GM23338 (cell line): ENCODE data around the gene MARCHF10.

ENCODE experiments used
- CREB1 ChIP-seq: fragments of 250-450 bp; sonication (Bioruptor Pico); IDR thresholded peaks from 2 replicates; pipeline ENCODE4 v1.5.0; 2020; ENCODE audit warnings: low read depth, mild to moderate bottlenecking, moderate library complexity
- CTCF ChIP-seq, 2 experiments: fragments of 200-600 bp in 1 of 2; sonication (generic) in 1 of 2; conservative IDR thresholded peaks; 2 replicates each; pipeline versions ENCODE4 v1.5.1 to v1.6.1; 2016 to 2017; ENCODE audit warnings: antibody characterized with exemption in 2 of 2, low read depth in 2 of 2, mild to moderate bottlenecking in 2 of 2, moderate library complexity in 1 of 2
- ETS1 ChIP-seq: IDR thresholded peaks from 2 replicates; pipeline ENCODE4 v1.6.1; 2016; ENCODE audit warnings: antibody characterized with exemption
- EZH2 ChIP-seq: fragments of 200-600 bp; sonication (generic); IDR thresholded peaks from one replicate; pipeline ENCODE4 v1.8.0; 2017; ENCODE audit warnings: antibody characterized with exemption, mild to moderate bottlenecking, low read depth; ENCODE audit not compliant: unreplicated experiment
- EZH2phosphoT487 ChIP-seq: fragments of 200-600 bp; sonication (generic); IDR thresholded peaks from one replicate; pipeline ENCODE4 v1.8.1; 2018; ENCODE audit warnings: antibody characterized with exemption; ENCODE audit not compliant: unreplicated experiment
- JUNB ChIP-seq: IDR thresholded peaks from one replicate; pipeline ENCODE4 v1.6.1; 2016; ENCODE audit warnings: antibody characterized with exemption; ENCODE audit not compliant: unreplicated experiment
- NANOG ChIP-seq: IDR thresholded peaks from 2 replicates; pipeline ENCODE4 v1.6.1; 2016; ENCODE audit warnings: antibody characterized with exemption, borderline replicate concordance
- POLR2AphosphoS5 ChIP-seq: IDR thresholded peaks from 2 replicates; pipeline ENCODE4 v1.6.1; 2016; ENCODE audit warnings: antibody characterized with exemption, low read depth
- REST ChIP-seq: IDR thresholded peaks from one replicate; pipeline ENCODE4 v1.6.1; 2018; ENCODE audit warnings: antibody characterized with exemption; ENCODE audit not compliant: unreplicated experiment
- STAT1 ChIP-seq: IDR thresholded peaks from one replicate; pipeline ENCODE4 v1.6.1; 2016; ENCODE audit warnings: antibody characterized with exemption; ENCODE audit not compliant: unreplicated experiment
- ZNF114 ChIP-seq: fragments of 250-450 bp; sonication (Bioruptor Pico); IDR thresholded peaks from 2 replicates; pipeline ENCODE4 v1.5.0; 2020; ENCODE audit warnings: mild to moderate bottlenecking, moderate library complexity
- ZNF331 ChIP-seq: fragments of 250-450 bp; sonication (Bioruptor Pico); IDR thresholded peaks from 2 replicates; pipeline ENCODE4 v1.5.0; 2020; ENCODE audit warnings: low read depth, mild to moderate bottlenecking, moderate library complexity
- ZNF462 ChIP-seq: fragments of 250-450 bp; sonication (Bioruptor Pico); IDR thresholded peaks from 2 replicates; pipeline ENCODE4 v1.5.0; 2020; ENCODE audit warnings: mild to moderate bottlenecking, moderate library complexity

GRCh38 chr17:62840871-62841270 is 32.8 kb upstream of the MARCHF10 start:
- TF ChIP-seq CTCF (conservative IDR thresholded peaks at IDR 0.05; ENCODE audit: low read depth in 2 of 2) (no peak), EZH2phosphoT487 (no peak), POLR2AphosphoS5 (no peak), NANOG (no peak), ZNF462 (no peak), JUNB (no peak), EZH2 (no peak), ZNF331 (no peak), REST (no peak), CREB1 (CRISPR knock-in tag) (no peak), ETS1 (no peak), STAT1 (no peak), ZNF114 (no peak)
